Nephron (organoid): ENCODE measurements around the gene GTF3C2.

ENCODE experiments used
- H3K27ac Mint-ChIP-seq, 3 experiments: 2 replicates each; pipeline ENCODE4 v1.8.0; 2020; ENCODE audit warnings: mixed read lengths in 3 of 3, mild to moderate bottlenecking in 2 of 3, moderate library complexity in 1 of 3
- H3K27me3 Mint-ChIP-seq: 2 replicates; pipeline ENCODE4 v1.8.0; 2021; ENCODE audit warnings: low read depth, mild to moderate bottlenecking, moderate library complexity, mixed read lengths
- H3K36me3 Mint-ChIP-seq: 2 replicates; pipeline ENCODE4 v1.8.0; 2020; ENCODE audit warnings: low read depth, mixed read lengths
- H3K4me1 Mint-ChIP-seq: 2 replicates; pipeline ENCODE4 v1.8.0; 2020; ENCODE audit warnings: mixed read lengths
- H3K4me3 Mint-ChIP-seq, 3 experiments: 2 replicates each; pipeline ENCODE4 v1.8.0; 2020; ENCODE audit warnings: mild to moderate bottlenecking in 3 of 3, mixed read lengths in 3 of 3, moderate library complexity in 2 of 3
- H3K9me3 Mint-ChIP-seq: 2 replicates; pipeline ENCODE4 v1.8.0; 2020; ENCODE audit warnings: mixed read lengths
- CTCF ChIP-seq, 3 experiments: fragments of 200-600 bp; sonication (generic); IDR thresholded peaks; one replicate each; pipeline ENCODE4 v1.5.0; 2021; ENCODE audit warnings: antibody characterized with exemption in 3 of 3; ENCODE audit not compliant: unreplicated experiment in 3 of 3

GTF3C2 gene

DNA sequence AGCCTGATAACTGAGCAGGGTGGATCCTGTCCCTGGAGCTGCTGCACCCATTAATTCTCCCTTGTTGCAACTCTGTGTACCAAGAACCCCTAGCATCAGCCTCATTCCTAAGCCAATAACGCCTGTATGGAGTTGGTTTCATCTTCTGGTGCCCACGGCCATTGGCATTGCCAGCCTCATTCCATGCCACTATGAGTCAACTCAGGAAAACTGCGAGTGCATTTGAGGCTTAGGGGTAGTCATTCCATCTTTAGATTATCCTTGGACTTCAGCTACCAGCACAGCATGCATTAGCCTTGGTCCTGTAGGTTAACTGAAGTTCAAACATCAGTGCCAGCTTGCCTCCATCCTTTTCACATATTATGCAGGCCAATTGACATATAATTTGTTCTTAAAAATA is 75.7 kb downstream of the GTF3C2 start:
- H3K4me3 Mint-ChIP-seq: no peak overlapping the region
- H3K36me3 Mint-ChIP-seq: no peaks in the 10 kb centered on the region
- H3K4me1 Mint-ChIP-seq: peaks cover 46% of the 10 kb centered on the region
- H3K27me3 Mint-ChIP-seq: peaks cover 28% of the 10 kb centered on the region
- H3K9me3 Mint-ChIP-seq: no peaks in the 10 kb centered on the region
- peak overlapping the region in 2 of 3 experiments; percentile 74 to 95 for H3K27ac Mint-ChIP-seq
- TF ChIP-seq CTCF (IDR thresholded peaks at IDR 0.05; ENCODE audit: unreplicated experiment in 3 of 3): no peak

DNA sequence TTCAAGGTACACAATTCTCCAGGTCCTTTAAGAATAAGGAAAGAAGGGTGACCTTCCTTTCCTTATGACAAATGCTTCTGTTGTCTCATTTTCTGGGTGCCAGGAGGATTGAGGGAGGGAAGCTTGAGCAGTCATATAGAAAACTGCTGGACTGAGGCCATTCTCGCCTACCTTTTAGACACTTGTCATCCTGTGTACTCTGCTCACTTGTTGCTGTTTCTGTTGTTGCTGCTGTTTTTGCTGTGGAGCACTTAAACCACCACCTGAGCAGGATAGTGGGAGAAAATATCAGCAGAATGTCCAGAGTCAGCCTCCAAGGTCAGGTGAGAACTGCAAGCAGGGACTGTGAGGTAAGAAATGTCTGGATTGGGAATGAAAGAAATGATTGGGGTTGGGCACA is 78.6 kb downstream of the GTF3C2 start:
- Mint-ChIP-seq H3K4me1 (peaks cover 31% of the 10 kb centered on the region), H3K36me3 (no peaks in the 10 kb centered on the region), H3K27ac (no peak overlapping the region), H3K9me3 (no peaks in the 10 kb centered on the region), H3K4me3 (no peak overlapping the region), H3K27me3 (peaks cover 39% of the 10 kb centered on the region)
- TF ChIP-seq CTCF (IDR thresholded peaks at IDR 0.05; ENCODE audit: unreplicated experiment in 3 of 3): no peak
